NCI-H146 treated with DMSO at 0.1 percent for 48 hours (cell line): Measurements from ENCODE around the gene PARVB.
"Not testable (repeated sequence)": the region's sequence is repeated elsewhere in the genome, so short reads cannot be mapped to it uniquely, and the experiment has no call there.

Experiments used
- DNase-seq: peaks from one replicate; lab custom pipeline; 2025; ENCODE audit not compliant: unreplicated experiment; lab: John Stamatoyannopoulos, UW

Gene PARVB

GRCh38 chr22:44051358-44051757 is 27.3 kb downstream of the PARVB start:
- no peak for DNase-seq

- DNase-seq, result no peak
These were observed 27.9 kb downstream of the PARVB start for GRCh38 chr22:44051961-44052360.

GRCh38 chr22:44055805-44056204 is 31.7 kb downstream of the PARVB start:
- no peak for DNase-seq

GRCh38 chr22:44056649-44057048 is 32.5 kb downstream of the PARVB start:
- DNase-seq, result not testable (repeated sequence)

GRCh38 chr22:44057401-44057987 is 33.4 kb downstream of the PARVB start:
- no peak for DNase-seq

GRCh38 chr22:44063462-44064371 is 39.6 kb downstream of the PARVB start:
- DNase-seq, result no peak

GRCh38 chr22:44067033-44067432 is 42.9 kb downstream of the PARVB start:
- no peak for DNase-seq

GRCh38 chr22:44067901-44068300 is 43.8 kb downstream of the PARVB start:
- DNase-seq, result no peak

GRCh38 chr22:44068422-44069191 is 44.5 kb downstream of the PARVB start:
- no peak for DNase-seq

GRCh38 chr22:44070029-44070428 is 45.9 kb downstream of the PARVB start:
- DNase-seq, result no peak

- DNase-seq, result no peak
These were observed 47.8 kb downstream of the PARVB start for GRCh38 chr22:44071781-44072326.

GRCh38 chr22:44074337-44074984 is 50.4 kb downstream of the PARVB start:
- no peak for DNase-seq

- DNase-seq, result no peak
These were observed 50.9 kb downstream of the PARVB start for GRCh38 chr22:44075022-44075421.

- DNase-seq, result no peak
These were observed 51.6 kb downstream of the PARVB start for GRCh38 chr22:44075670-44076069.

GRCh38 chr22:44076825-44077224 is 52.7 kb downstream of the PARVB start:
- no peak for DNase-seq

GRCh38 chr22:44080936-44081861 is 57.1 kb downstream of the PARVB start:
- DNase-seq, result peak; percentile 32

- no peak for DNase-seq
These were observed 58.7 kb downstream of the PARVB start for GRCh38 chr22:44082801-44083200.

GRCh38 chr22:44084044-44084772 is 60.1 kb downstream of the PARVB start:
- DNase-seq, result no peak

GRCh38 chr22:44085743-44086270 is 61.7 kb downstream of the PARVB start:
- DNase-seq, result peak; percentile 10
